ENCODE data around the gene SOX12. TPM values are rescaled to one million over a fixed set of nuclear protein-coding genes. Genes with fewer than 3 reads are reported as not detected.

The SOX12 gene
- polyA plus RNA-seq, 1 experiment, result 3.8 TPM

DNA sequence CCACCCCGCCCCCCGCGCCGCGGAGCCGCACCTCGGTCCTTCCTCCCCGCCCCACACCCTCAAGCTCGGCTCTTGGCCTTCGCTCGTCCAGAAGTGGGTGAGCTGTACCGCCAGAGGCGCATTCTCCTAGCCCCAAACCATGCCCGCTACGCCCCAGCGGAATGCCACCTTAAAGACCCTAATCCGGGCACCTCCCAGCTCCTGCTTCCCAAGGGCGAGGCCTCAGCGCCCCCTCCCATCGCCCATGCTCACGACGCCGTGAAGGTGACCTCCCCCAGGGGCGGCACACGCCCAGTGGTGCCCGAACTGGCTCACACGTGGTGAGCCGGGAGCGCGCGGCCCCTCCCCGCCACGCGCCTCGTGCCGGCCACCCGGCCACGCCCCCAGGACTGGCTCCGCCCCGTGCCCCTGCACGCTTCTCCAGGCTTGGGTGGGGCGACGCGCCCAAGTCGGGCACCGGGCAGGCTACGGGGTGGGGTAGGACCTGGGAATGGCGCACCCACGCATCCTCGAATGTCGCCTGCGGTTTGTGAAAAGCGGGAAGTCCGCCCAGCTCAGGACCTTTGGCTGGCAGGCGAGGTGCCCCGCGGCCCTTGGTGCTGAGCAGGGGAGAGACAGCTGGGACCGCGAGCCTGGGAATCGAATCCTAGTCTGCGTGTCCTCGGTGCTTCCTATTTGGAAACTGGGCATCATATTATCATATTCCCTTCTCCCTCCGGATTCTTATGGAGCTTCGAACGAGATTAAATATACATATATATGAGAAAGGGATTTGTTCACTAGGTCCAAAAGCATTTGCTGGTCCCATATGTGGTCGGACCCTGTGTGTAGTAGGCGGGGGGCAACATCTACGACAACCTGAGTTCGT, 941 bp upstream of the SOX12 start:
- ChIA-PET CTCF (interaction anchor here (0.7 to 2.2 kb wide), 7 partner anchors 9 to 161 kb away, joined by 3 to 8 read pairs (median 3); no protein-coding TSS in a partner anchor), POLR2A (interaction anchor here (1.0 to 2.7 kb wide), 5 partner anchors 11 to 70 kb away, joined by 3 to 17 read pairs (median 9); partner anchors contain the start of gene ZCCHC3)
- TF ChIP-seq, protein P1, sequence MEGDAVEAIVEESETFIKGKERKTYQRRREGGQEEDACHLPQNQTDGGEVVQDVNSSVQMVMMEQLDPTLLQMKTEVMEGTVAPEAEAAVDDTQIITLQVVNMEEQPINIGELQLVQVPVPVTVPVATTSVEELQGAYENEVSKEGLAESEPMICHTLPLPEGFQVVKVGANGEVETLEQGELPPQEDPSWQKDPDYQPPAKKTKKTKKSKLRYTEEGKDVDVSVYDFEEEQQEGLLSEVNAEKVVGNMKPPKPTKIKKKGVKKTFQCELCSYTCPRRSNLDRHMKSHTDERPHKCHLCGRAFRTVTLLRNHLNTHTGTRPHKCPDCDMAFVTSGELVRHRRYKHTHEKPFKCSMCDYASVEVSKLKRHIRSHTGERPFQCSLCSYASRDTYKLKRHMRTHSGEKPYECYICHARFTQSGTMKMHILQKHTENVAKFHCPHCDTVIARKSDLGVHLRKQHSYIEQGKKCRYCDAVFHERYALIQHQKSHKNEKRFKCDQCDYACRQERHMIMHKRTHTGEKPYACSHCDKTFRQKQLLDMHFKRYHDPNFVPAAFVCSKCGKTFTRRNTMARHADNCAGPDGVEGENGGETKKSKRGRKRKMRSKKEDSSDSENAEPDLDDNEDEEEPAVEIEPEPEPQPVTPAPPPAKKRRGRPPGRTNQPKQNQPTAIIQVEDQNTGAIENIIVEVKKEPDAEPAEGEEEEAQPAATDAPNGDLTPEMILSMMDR (IDR thresholded peaks at IDR 0.05; ENCODE audit: low read depth, low read length), result peak; percentile 56
- Histone ChIP-seq H3K4me3 (ENCODE audit: low read depth, low read length) (peak overlapping the region; percentile 80), H3K9me3 (ENCODE audit: control insufficient read depth, insufficient read depth, low read length) (no peaks in the 10 kb centered on the region), H3K27me3 (ENCODE audit: control insufficient read depth, insufficient read depth, low read length) (no peaks in the 10 kb centered on the region), H3K27ac (ENCODE audit: low read depth, low read length) (peak overlapping the region; percentile 86)
- DNase-seq (ENCODE audit: low read depth, low spot score), result no peak

DNA sequence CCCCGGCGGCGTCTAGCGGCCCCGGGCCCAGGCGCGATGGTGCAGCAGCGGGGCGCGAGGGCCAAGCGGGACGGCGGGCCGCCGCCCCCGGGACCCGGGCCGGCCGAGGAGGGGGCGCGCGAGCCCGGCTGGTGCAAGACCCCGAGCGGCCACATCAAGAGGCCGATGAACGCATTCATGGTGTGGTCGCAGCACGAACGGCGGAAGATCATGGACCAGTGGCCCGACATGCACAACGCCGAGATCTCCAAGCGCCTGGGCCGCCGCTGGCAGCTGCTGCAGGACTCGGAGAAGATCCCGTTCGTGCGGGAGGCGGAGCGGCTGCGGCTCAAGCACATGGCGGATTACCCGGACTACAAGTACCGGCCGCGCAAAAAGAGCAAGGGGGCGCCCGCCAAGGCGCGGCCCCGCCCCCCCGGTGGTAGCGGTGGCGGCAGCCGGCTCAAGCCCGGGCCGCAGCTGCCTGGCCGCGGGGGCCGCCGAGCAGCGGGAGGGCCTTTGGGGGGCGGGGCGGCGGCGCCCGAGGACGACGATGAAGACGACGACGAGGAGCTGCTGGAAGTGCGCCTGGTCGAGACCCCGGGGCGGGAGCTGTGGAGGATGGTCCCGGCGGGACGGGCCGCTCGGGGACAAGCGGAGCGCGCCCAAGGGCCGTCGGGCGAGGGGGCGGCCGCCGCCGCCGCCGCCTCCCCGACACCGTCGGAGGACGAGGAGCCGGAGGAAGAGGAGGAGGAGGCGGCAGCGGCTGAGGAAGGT, 715 bp downstream of the SOX12 start:
- ChIA-PET POLR2A (interaction anchor here (0.6 to 2.7 kb wide), 6 partner anchors 13 to 65 kb away, joined by 3 to 13 read pairs (median 6); partner anchors contain the start of genes NRSN2 and ZCCHC3), CTCF (interaction anchor here (0.6 kb wide), 1 partner anchor 61 kb away, joined by 7 read pairs; no protein-coding TSS in a partner anchor)
- DNase-seq (ENCODE audit: low read depth, low spot score), result no peak
- Histone ChIP-seq H3K27ac (ENCODE audit: low read depth, low read length) (peak overlapping the region; percentile 61), H3K9me3 (ENCODE audit: control insufficient read depth, insufficient read depth, low read length) (no peaks in the 10 kb centered on the region), H3K4me3 (ENCODE audit: low read depth, low read length) (peak overlapping the region; percentile 90), H3K27me3 (ENCODE audit: control insufficient read depth, insufficient read depth, low read length) (no peaks in the 10 kb centered on the region)
- TF ChIP-seq, protein P1 (IDR thresholded peaks at IDR 0.05; ENCODE audit: low read depth, low read length), result no peak

DNA sequence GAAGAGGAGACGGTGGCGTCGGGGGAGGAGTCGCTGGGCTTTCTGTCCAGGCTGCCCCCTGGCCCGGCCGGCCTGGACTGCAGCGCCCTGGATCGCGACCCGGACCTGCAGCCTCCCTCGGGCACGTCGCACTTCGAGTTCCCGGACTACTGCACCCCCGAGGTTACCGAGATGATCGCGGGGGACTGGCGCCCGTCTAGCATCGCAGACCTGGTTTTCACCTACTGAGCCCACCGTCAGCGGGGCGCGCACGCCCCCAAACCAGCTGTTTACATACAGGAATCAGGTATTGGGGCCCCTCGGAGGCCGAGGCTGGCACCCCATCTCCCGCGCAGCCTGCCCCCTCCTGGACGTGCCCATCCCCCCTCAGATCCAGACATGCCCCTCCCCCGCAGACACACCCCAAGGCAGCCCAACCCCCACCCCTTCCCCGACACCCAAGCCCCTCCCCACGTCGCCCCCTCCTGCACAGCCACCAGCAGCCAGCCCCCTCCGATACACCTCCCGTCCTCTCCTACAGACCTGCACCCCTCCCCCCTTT, 1.4 kb downstream of the SOX12 start:
- POLR2A ChIA-PET, result interaction anchor here (0.6 to 1.4 kb wide), 3 partner anchors 21 to 64 kb away, joined by 6 to 9 read pairs (median 7); partner anchors contain the start of genes NRSN2 and ZCCHC3
- DNase-seq (ENCODE audit: low read depth, low spot score), result no peak
- peak overlapping the region; percentile 61 for H3K27ac ChIP-seq (ENCODE audit: low read depth, low read length)
- no peaks in the 10 kb centered on the region for H3K9me3 ChIP-seq (ENCODE audit: control insufficient read depth, insufficient read depth, low read length)
- peak overlapping the region; percentile 90 for H3K4me3 ChIP-seq (ENCODE audit: low read depth, low read length)
- CTCF ChIA-PET, result no interaction called here
- no peaks in the 10 kb centered on the region for H3K27me3 ChIP-seq (ENCODE audit: control insufficient read depth, insufficient read depth, low read length)
- TF ChIP-seq, protein P1 (IDR thresholded peaks at IDR 0.05; ENCODE audit: low read depth, low read length), result no peak

DNA sequence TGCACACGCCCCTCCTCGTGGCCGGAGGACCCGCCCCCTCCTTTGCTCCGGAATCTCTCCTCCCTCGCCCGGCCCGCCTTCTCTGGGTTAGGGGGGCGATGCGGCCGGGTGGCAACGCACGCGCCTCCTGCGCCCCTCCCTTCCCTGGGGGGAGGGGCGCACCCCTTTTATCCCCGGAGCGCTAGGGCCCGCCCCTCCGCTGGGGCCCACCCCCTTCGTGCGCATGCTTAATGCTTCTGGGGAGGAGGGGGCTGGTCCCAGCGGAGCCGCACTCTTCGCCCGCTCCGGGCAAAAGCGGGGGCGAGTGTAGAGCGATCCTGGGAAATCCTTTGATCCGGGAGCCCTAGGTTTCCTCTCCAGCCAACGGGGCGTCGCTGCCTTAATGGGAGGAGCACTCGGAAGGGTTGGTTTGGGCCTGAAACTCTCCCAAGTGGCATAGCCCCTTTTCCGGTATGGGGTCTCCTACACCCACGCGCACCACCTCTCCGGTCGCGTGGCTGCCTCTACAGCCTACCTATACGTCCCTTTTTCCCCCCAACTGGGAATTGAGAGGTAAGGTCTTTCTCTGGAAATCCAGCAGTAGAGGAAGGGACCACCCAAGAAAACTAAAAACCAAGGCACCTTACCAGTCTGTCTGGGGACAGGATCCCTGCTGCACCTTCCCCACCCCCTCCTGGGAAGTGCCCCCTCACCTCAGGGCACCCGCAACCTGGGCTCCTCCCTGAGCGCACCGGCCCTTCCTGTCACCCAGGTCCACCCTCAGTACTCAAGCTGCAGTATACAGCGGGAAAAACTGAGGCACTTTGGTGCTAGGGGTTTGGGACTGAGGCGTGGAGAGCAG, 2.1 kb downstream of the SOX12 start:
- TF ChIP-seq, protein P1 (IDR thresholded peaks at IDR 0.05; ENCODE audit: low read depth, low read length), result no peak
- peak overlapping the region; percentile 57 for H3K27ac ChIP-seq (ENCODE audit: low read depth, low read length)
- POLR2A ChIA-PET, result interaction anchor here (0.8 kb wide), 1 partner anchor 11 kb away, joined by 7 read pairs; no protein-coding TSS in a partner anchor
- H3K27me3 ChIP-seq (ENCODE audit: control insufficient read depth, insufficient read depth, low read length), result no peaks in the 10 kb centered on the region
- no peaks in the 10 kb centered on the region for H3K9me3 ChIP-seq (ENCODE audit: control insufficient read depth, insufficient read depth, low read length)
- peak overlapping the region; percentile 90 for H3K4me3 ChIP-seq (ENCODE audit: low read depth, low read length)
- CTCF ChIA-PET, result interaction anchor here (0.6 to 1.0 kb wide), 2 partner anchors 9 to 58 kb away, joined by 4 to 5 read pairs; no protein-coding TSS in a partner anchor
- peak; percentile 90 for DNase-seq (ENCODE audit: low read depth, low spot score)
